Memory B cell (primary cell): ENCODE results near the gene FBXW8.
"Not testable (repeated sequence)": the region's sequence is repeated elsewhere in the genome, so short reads cannot be mapped to it uniquely, and the experiment has no call there.

Source experiments
- ATAC-seq: fragments of 150-1000 bp; cut with Tn5 transposase; 2 replicates; pipeline ENCODE4 v1.10.0; 2021; ENCODE audit warnings: low read depth, mild to moderate bottlenecking, moderate library complexity
- DNase-seq, 2 donors: peaks; one replicate each; pipeline ENCODE4 v3.0.0; 2022; ENCODE audit warnings: low spot score in 2 of 2
- H3K27ac Mint-ChIP-seq: one replicate; pipeline ENCODE4 v1.8.0; 2022; ENCODE audit warnings: mild to moderate bottlenecking, moderate library complexity, mixed read lengths
- H3K27me3 Mint-ChIP-seq: one replicate; pipeline ENCODE4 v1.8.0; 2022; ENCODE audit warnings: mixed read lengths
- H3K36me3 Mint-ChIP-seq: one replicate; pipeline ENCODE4 v1.8.0; 2022; ENCODE audit warnings: mild to moderate bottlenecking, mixed read lengths
- H3K4me1 Mint-ChIP-seq: one replicate; pipeline ENCODE4 v1.8.0; 2022; ENCODE audit warnings: mixed read lengths
- H3K4me3 Mint-ChIP-seq: one replicate; pipeline ENCODE4 v1.8.0; 2022; ENCODE audit warnings: mild to moderate bottlenecking, moderate library complexity, mixed read lengths
- H3K9me3 Mint-ChIP-seq: one replicate; pipeline ENCODE4 v1.8.0; 2022; ENCODE audit warnings: mixed read lengths

Gene FBXW8

DNA sequence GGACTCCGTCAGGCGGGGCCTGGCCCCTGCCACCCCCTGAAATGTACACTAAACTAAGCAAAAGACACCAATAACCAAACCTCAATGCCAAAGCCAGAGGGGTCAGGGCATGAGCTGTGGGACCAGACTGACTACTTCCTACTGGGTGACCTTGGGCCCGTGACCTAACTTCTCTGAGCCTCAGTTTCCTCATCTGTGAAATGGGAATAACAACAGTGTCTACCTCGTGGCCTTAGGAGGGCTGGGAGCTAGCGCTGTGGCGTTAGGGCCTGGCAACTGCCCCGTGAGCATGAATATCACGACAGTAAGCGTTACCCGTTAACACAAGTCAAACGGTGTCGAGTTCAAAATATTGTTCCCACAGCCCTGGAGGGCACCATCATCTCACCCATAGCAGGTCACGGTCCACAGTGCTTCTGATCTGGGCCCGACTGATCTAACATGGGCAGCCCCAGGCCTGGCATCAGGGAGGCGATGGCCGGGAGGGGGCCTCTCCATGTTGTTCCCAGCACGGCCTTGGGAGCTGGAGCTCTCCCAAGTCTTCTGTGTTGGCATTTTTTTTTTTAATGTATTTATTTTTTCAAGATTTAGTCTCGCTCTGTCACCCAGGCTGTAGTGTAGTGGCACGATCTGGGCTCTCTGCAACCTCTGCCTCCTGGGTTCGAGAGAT lies 136.2 kb downstream of the FBXW8 start:
- ATAC-seq (no peak), DNase-seq (no peak)
- no peak overlapping the region for H3K4me3 Mint-ChIP-seq
- no peaks in the 10 kb centered on the region for H3K9me3 Mint-ChIP-seq
- no peaks in the 10 kb centered on the region for H3K36me3 Mint-ChIP-seq
- no peaks in the 10 kb centered on the region for H3K27me3 Mint-ChIP-seq
- H3K27ac Mint-ChIP-seq: no peak overlapping the region
- peaks cover 12% of the 10 kb centered on the region for H3K4me1 Mint-ChIP-seq

DNA sequence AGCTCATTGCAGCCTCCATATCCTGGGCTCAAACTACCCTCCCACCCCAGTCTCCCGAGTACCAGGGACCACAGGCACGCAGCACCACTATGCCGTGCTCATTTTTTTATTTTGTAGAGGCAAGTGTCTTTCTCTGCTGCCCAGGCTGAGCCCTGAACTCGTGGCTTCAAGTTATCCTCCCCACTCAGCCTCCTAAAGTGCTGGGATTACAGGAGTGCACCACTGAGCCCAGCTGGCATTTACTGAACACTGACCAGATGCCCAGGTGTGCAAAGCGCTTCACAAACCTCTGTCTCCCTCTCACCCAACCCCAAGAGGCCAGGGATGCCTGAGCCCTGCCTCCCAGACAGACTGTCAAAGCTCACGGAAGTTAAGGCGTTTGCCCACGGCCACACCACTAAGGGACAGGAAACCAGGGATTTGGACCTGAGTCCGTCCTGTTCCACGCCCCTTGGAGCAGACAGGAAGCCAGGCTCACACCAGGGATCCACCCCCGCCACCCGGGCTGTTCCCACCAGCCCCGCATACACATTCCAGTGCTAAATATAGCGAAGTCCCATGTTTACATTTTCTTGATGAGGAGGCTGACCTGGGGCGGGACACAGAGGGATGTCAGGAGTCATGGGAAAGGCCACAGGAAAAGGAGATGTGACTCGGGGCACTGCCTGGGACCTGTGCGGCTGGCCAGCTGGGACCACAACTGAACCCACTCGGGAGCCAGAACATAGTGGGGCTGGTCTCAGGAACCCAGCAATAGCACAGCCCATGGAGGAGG lies 137.2 kb downstream of the FBXW8 start:
- ATAC-seq (no peak), DNase-seq (no peak)
- Mint-ChIP-seq H3K9me3 (no peaks in the 10 kb centered on the region), H3K36me3 (no peaks in the 10 kb centered on the region), H3K27me3 (no peaks in the 10 kb centered on the region), H3K4me1 (peaks cover 20% of the 10 kb centered on the region), H3K4me3 (no peak overlapping the region), H3K27ac (no peak overlapping the region)

DNA sequence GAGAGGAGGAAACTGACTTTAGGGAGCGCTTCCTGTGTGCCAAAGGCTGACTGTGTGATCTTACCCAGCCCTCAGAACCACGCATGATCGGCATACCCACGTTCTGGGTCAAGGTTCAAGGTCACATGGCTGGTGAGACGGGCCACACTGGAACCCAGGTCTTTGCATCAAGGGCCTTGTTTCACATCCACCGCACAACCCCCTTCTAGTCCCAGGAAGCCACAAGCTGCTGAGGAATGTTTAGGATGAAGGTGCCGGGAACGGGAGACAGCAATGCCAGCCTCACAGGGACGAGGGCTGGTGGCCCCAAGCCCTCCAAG lies 137.8 kb downstream of the FBXW8 start:
- H3K36me3 Mint-ChIP-seq: no peaks in the 10 kb centered on the region
- DNase-seq (no peak), ATAC-seq (no peak)
- no peaks in the 10 kb centered on the region for H3K27me3 Mint-ChIP-seq
- H3K4me1 Mint-ChIP-seq: peaks cover 25% of the 10 kb centered on the region
- no peaks in the 10 kb centered on the region for H3K9me3 Mint-ChIP-seq
- H3K4me3 Mint-ChIP-seq: no peak overlapping the region
- H3K27ac Mint-ChIP-seq: no peak overlapping the region

DNA sequence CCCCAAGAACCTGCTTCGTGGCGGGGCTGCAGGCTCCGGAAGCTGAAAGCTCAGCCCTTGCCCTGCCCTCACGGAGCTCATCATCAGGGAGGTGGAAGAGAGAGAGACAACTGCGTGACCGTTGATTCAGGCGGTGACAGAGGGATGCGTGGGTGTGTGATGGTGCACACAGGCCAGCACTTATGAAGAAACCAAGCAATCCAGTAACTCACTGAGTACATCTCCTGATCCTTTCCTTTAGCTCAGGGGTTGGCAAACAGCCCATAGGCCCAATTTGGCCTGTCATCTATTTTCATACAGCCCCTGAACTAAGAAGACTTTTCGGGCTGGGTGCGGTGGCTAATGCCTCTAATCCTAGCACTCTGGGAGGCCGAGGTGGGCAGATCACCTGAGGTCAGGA lies 138.5 kb downstream of the FBXW8 start:
- no peaks in the 10 kb centered on the region for H3K36me3 Mint-ChIP-seq
- peaks cover 27% of the 10 kb centered on the region for H3K4me1 Mint-ChIP-seq
- H3K9me3 Mint-ChIP-seq: no peaks in the 10 kb centered on the region
- ATAC-seq (no peak), DNase-seq (no peak)
- H3K4me3 Mint-ChIP-seq: no peak overlapping the region
- H3K27me3 Mint-ChIP-seq: no peaks in the 10 kb centered on the region
- no peak overlapping the region for H3K27ac Mint-ChIP-seq

DNA sequence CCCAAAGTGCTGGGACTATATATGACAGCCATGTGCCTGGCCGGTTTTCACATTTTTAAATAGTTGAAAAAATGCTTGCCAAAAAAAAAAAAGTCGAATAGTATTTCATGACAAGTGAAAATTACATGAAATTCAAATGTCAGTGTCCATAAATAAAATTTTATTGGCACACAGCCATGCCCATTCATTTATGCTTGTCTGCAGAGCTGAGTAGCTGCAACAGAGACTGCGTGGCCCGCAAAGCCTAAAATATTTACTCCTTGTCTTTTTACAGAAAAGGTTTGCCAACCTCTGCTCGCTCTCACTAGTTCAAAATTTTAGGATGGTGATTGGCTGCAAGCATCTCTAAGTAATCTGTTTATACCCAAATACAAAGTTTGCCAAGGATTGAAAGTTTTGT lies 139.3 kb downstream of the FBXW8 start:
- Mint-ChIP-seq H3K4me3 (no peak overlapping the region), H3K4me1 (peaks cover 27% of the 10 kb centered on the region), H3K9me3 (no peaks in the 10 kb centered on the region), H3K36me3 (no peaks in the 10 kb centered on the region), H3K27me3 (no peaks in the 10 kb centered on the region), H3K27ac (no peak overlapping the region)
- no peak for ATAC-seq
- DNase-seq: no peak

DNA sequence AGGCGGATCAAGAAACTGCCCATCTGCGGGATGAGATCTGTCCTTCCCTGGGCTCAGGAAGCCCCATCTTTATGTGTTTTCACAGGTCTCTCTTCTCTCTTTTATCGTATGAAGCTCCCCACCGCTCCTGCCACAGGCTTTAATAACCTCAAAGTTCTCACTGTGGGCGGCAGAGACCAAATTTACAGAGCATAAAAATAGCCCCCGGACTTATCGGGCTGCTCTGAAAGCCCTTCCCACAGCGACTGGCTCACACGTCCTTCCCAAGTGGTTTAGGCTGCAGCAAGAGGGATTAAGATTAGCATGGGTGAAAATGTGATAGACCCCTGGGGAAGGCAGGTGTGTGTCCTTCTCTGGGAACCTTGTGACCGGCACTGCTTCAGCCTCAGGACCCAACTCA lies 140.6 kb downstream of the FBXW8 start:
- Mint-ChIP-seq H3K4me3 (no peak overlapping the region), H3K27ac (no peak overlapping the region), H3K9me3 (no peaks in the 10 kb centered on the region), H3K27me3 (no peaks in the 10 kb centered on the region), H3K36me3 (no peaks in the 10 kb centered on the region), H3K4me1 (peaks cover 20% of the 10 kb centered on the region)
- no peak for ATAC-seq
- DNase-seq: no peak

DNA sequence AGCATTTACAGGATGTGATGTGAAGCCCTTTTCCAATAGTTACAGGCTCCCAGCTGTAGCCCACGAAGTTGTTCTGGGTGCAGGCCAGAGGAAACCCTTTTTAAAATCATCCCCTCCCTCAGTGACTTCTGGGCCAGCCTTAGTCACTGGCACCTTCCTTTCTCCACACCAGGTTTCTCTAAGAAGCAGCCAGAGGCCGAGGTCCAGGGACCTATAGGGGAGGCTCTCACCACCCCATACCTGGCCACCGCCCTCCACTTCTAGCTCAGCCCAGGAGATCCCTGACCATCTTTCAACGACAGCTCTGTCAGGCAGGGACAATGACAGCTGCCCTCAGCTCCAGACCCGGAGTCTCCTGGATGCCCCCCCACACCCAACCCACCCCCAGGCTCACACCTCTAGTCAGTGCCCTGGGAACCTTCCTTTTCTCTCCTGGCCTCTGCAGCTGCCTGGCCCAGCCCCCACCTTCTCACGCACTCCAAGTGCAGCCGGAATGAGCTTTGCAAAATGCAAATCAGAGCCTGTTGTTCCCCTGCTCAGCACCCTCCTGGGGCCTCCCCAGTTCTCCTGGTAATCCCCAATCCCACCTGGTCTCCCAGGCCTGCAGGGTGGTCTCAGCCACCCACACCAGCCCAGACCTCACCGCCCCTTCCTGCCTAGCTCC lies 141.8 kb downstream of the FBXW8 start:
- ATAC-seq (peak; percentile 69), DNase-seq (no peak)
- peak overlapping the region; percentile 86 for H3K27ac Mint-ChIP-seq
- H3K4me1 Mint-ChIP-seq: peaks cover 20% of the 10 kb centered on the region
- peak overlapping the region; percentile 62 for H3K4me3 Mint-ChIP-seq
- H3K9me3 Mint-ChIP-seq: no peaks in the 10 kb centered on the region
- no peaks in the 10 kb centered on the region for H3K36me3 Mint-ChIP-seq
- H3K27me3 Mint-ChIP-seq: no peaks in the 10 kb centered on the region

DNA sequence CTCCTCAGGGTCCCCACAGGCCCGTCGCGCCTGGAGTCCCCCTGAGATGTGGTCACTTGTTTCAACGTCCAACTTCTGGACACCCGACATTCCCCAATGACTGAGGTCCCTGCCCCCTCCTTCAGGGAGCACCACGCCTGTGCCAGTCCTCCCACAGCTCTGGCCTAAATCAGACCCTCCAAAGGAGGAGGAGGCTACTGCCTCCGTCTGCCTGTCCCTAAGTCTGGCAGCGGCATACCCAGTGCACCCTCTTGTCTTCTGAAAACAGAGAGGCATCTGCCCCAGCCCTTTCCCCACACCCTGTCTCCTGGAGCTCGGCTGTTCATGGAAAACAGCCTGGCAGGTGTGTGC lies 142.3 kb downstream of the FBXW8 start:
- peaks cover 21% of the 10 kb centered on the region for H3K4me1 Mint-ChIP-seq
- peak overlapping the region; percentile 62 for H3K4me3 Mint-ChIP-seq
- DNase-seq (no peak), ATAC-seq (no peak)
- H3K36me3 Mint-ChIP-seq: no peaks in the 10 kb centered on the region
- no peaks in the 10 kb centered on the region for H3K27me3 Mint-ChIP-seq
- H3K9me3 Mint-ChIP-seq: no peaks in the 10 kb centered on the region
- peak overlapping the region; percentile 86 for H3K27ac Mint-ChIP-seq

DNA sequence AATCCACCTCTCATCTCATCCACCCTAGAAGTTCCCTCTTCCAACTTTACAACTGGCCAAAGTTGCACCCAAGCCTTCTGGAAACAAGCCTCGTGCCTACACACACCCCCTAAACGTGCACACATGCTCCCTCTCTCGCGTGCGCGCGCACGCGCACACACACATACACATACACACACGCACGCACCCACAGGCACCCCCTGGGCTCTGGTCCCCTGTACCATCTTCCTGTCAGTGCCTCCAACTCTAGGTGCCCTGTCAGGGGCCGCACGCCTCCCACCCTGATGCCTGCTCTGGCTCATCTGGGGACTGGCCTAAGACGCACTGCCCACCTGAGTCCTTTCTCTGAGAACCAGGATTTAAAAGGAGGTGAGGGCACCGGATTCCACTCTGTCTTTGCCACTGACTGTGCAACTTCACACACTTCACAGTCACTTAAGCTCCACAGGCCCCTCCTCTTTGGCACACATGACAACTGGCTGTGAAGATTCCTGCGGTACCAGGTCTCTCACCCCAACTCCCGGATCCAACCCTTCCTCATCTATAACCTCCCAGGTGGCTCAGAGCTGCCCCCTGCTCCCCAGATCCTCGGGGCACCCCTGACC lies 142.9 kb downstream of the FBXW8 start:
- no peaks in the 10 kb centered on the region for H3K36me3 Mint-ChIP-seq
- peak overlapping the region; percentile 39 for H3K4me3 Mint-ChIP-seq
- peak overlapping the region; percentile 86 for H3K27ac Mint-ChIP-seq
- H3K27me3 Mint-ChIP-seq: no peaks in the 10 kb centered on the region
- no peak for DNase-seq
- H3K9me3 Mint-ChIP-seq: no peaks in the 10 kb centered on the region
- no peak for ATAC-seq
- H3K4me1 Mint-ChIP-seq: peaks cover 23% of the 10 kb centered on the region

DNA sequence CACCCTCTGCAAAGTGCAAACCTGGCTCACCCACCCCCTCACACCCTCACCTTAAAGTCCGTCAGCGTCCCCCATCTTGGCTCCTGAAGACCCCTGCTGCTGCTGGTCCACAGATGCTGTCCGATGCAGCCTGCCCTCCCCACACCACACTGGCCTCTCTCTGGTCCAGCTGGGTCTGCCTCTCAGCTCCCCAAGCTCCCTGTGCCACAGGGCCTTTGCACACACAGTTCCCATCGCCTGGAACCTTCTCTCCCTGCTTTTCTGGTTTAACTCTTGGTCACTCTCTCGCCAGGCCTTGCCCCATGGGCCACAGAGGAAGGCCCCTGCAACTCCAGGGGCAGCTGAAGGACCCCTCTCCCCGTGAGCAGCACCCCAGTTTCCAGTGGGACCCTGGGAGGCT lies 143.5 kb downstream of the FBXW8 start:
- no peak for DNase-seq
- Mint-ChIP-seq H3K4me3 (no peak overlapping the region), H3K27me3 (no peaks in the 10 kb centered on the region), H3K9me3 (no peaks in the 10 kb centered on the region), H3K4me1 (peaks cover 26% of the 10 kb centered on the region), H3K36me3 (no peaks in the 10 kb centered on the region), H3K27ac (no peak overlapping the region)
- no peak for ATAC-seq

DNA sequence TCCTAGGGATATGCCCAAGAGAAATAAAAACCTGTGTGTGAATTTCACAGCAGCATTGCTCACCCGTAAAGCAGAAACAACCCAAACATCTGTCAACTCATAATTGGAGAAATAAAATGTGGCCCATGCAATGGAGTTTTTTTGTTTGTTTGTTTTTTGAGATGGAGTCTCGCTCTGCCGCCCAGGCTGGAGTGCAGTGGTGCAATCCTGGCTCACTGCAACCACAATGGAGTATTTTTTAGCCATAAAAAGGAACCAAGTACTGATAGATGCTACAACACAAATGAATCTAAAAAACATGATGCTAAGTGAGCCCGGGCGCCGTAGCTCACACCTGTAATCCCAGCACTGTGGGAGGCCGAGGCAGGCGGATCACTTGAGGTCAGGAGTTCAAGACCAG lies 146.9 kb downstream of the FBXW8 start:
- peak; percentile 68 for ATAC-seq
- not testable (repeated sequence) for H3K27me3 Mint-ChIP-seq, H3K9me3 Mint-ChIP-seq, DNase-seq, H3K36me3 Mint-ChIP-seq, H3K4me3 Mint-ChIP-seq
- Mint-ChIP-seq H3K27ac (peak overlapping the region; percentile 76), H3K4me1 (peaks cover 16% of the 10 kb centered on the region)

DNA sequence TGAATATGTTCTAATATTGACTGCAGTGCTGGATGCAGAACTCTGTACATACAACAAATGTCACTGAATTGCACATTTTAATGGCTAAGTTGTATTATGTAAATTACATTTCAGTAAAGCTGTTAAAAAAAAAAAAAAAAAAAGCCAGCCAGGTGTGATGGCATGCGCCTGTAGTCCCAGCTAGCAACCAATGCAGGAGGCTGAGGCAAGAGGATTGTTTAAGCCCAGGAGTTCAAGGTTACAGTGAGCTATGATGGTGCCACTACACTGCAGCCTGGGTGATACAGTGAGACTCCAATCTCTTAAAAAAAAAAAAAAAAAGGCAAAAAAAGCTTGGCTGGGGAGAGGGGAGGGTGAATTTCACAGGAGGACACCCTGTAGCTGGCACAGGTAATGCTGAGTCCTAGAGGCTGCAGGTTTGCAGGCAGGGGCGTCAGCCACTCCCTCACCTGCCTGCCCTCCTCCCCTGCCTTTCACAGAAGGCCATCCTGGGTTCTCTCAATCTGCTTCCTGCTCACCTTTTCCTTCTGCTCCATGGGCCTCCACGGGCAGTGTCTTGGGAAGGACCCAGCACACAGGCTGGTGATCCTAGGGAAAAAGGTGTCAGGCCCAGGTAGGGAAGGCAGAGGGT lies 147.8 kb downstream of the FBXW8 start:
- no peak overlapping the region for H3K4me3 Mint-ChIP-seq
- DNase-seq: no peak
- H3K4me1 Mint-ChIP-seq: peaks cover 10% of the 10 kb centered on the region
- no peaks in the 10 kb centered on the region for H3K9me3 Mint-ChIP-seq
- no peaks in the 10 kb centered on the region for H3K27me3 Mint-ChIP-seq
- ATAC-seq: no peak
- no peaks in the 10 kb centered on the region for H3K36me3 Mint-ChIP-seq
- peak overlapping the region; percentile 76 for H3K27ac Mint-ChIP-seq

DNA sequence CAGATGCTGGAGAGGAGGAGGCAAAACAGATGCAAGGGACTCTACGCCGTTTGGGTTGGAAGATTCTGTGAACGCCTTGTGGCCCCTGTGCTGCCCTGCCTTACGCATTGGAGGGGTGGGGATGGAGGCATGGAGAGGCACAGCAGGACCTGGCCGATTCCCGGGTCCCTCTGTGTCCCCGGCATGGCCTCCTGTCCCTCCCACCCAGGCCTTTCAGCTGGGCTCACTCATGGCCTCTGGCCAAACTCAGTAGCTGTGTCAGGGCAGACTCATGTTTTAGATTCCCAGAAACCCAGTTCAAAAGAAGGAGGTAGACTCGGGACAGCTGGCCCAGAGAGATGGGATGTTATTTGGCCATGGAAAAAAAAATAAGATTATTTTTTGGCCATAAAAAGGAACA lies 148.4 kb downstream of the FBXW8 start:
- ATAC-seq: no peak
- Mint-ChIP-seq H3K4me3 (no peak overlapping the region), H3K27ac (no peak overlapping the region), H3K9me3 (no peaks in the 10 kb centered on the region), H3K27me3 (no peaks in the 10 kb centered on the region), H3K4me1 (peaks cover 11% of the 10 kb centered on the region), H3K36me3 (no peaks in the 10 kb centered on the region)
- DNase-seq: no peak
